Left renal pelvis (tissue), 4 donors: ENCODE data around the gene SFXN4. TPM values are rescaled to one million over a fixed set of nuclear protein-coding genes. Genes with fewer than 3 reads are reported as not detected.

Experiments
- polyA plus RNA-seq, 4 donors: library from polyadenylated mRNA; unstranded; fragments of 120-200 nt; gene quantifications; one replicate each; pipeline ENCODE4 v1.2.1, GENCODE V29; 2013; ENCODE audit not compliant: insufficient read length in 4 of 4

The SFXN4 gene
- polyA plus RNA-seq, 4 donors: 14.7 to 31.1 (median 27.4) TPM

Other genes starting within 250 kb of the SFXN4 start
- 10 to 100 TPM in 1 of 4 donors, 1 to 10 TPM in 3; 3.5 to 19.5 (median 4.4) TPM for gene NANOS1, start 136.0 kb downstream of the SFXN4 start, polyA plus RNA-seq
- 100 to 1,000 TPM; 143 to 198 (median 184) TPM for gene EIF3A, start 84.9 kb downstream of the SFXN4 start, polyA plus RNA-seq
- gene DENND10, start 61.6 kb downstream of the SFXN4 start, polyA plus RNA-seq: 10 to 100 TPM; 54.0 to 61.7 (median 56.5) TPM
- gene PRDX3, start 13.1 kb upstream of the SFXN4 start, polyA plus RNA-seq: 100 to 1,000 TPM; 166 to 290 (median 276) TPM
- gene GRK5, start 41.9 kb upstream of the SFXN4 start, polyA plus RNA-seq: 10 to 100 TPM; 14.5 to 35.1 (median 18.2) TPM